Neuronal stem cell (in vitro differentiated cells): ENCODE data around the gene LMF1.
A peak's percentile ranks its signal among the peaks of the same experiment; 100 is the strongest.

ENCODE experiments used
- DNase-seq: peaks from one replicate; pipeline ENCODE4 v3.0.0-alpha.2; 2013; ENCODE audit warnings: low spot score
- H2AFZ ChIP-seq: one replicate; pipeline ENCODE4 v1.6.1; 2013; ENCODE audit warnings: mild to moderate bottlenecking, low read length, inconsistent platforms
- H2AK5ac ChIP-seq: 2 replicates; pipeline ENCODE4 v1.6.1; 2013; ENCODE audit warnings: low read depth, mild to moderate bottlenecking, inconsistent platforms, low read length, moderate library complexity, mixed read lengths
- H2BK120ac ChIP-seq: 2 replicates; pipeline ENCODE4 v1.6.1; 2013; ENCODE audit warnings: low read depth, mild to moderate bottlenecking, inconsistent platforms, low read length, moderate library complexity, mixed read lengths
- H2BK12ac ChIP-seq: one replicate; pipeline ENCODE4 v1.6.1; 2013; ENCODE audit warnings: low read length, inconsistent platforms
- H2BK15ac ChIP-seq: 2 replicates; pipeline ENCODE4 v1.6.1; 2013; ENCODE audit warnings: mild to moderate bottlenecking, low read length, inconsistent platforms, mixed read lengths
- H2BK5ac ChIP-seq: one replicate; pipeline ENCODE4 v1.6.1; 2013; ENCODE audit warnings: inconsistent platforms, mild to moderate bottlenecking, low read length, moderate library complexity
- H3K14ac ChIP-seq: one replicate; pipeline ENCODE4 v1.6.1; 2013; ENCODE audit warnings: low read length, inconsistent platforms
- H3K18ac ChIP-seq: 2 replicates; pipeline ENCODE4 v1.6.1; 2013; ENCODE audit warnings: low read length, inconsistent platforms
- H3K23ac ChIP-seq: 2 replicates; pipeline ENCODE4 v1.6.1; 2013; ENCODE audit warnings: low read depth, mild to moderate bottlenecking, mixed read lengths, low read length, inconsistent platforms; ENCODE audit not compliant: poor library complexity
- H3K27ac ChIP-seq: replicated peaks from 3 replicates; pipeline ENCODE4 v1.5.1; 2013; ENCODE audit warnings: low read length, inconsistent platforms
- H3K27me3 ChIP-seq, 3 experiments: 2 replicates each; pipeline ENCODE4 v1.6.1; 2013; ENCODE audit warnings: low read length in 3 of 3, mild to moderate bottlenecking in 2 of 3, inconsistent platforms in 1 of 3, low read depth in 1 of 3, mixed read lengths in 1 of 3, moderate library complexity in 1 of 3; ENCODE audit not compliant: control insufficient read depth in 3 of 3, insufficient read depth in 3 of 3
- H3K36me3 ChIP-seq, 2 donors: replicated peaks in 1 of 2; 2 replicates each; pipeline ENCODE4 v1.6.1; 2013; ENCODE audit warnings: low read length in 2 of 2; ENCODE audit not compliant: control insufficient read depth in 2 of 2, insufficient read depth in 2 of 2
- H3K4ac ChIP-seq: 2 replicates; pipeline ENCODE4 v1.6.1; 2013; ENCODE audit warnings: inconsistent platforms, mild to moderate bottlenecking, low read length, moderate library complexity
- H3K4me1 ChIP-seq, 2 donors: 1 replicate in 1 of 2; 2 replicates in 1 of 2; pipeline ENCODE4 v1.6.1; 2013; ENCODE audit warnings: low read length in 2 of 2, low read depth in 1 of 2; ENCODE audit not compliant: control insufficient read depth in 2 of 2, insufficient read depth in 1 of 2
- H3K4me2 ChIP-seq: one replicate; pipeline ENCODE4 v1.6.1; 2013; ENCODE audit warnings: mild to moderate bottlenecking, low read length, inconsistent platforms; ENCODE audit not compliant: insufficient read depth, poor library complexity, severe bottlenecking
- H3K4me3 ChIP-seq, 2 donors: 2 replicates each; pipeline ENCODE4 v1.5.1; 2013; ENCODE audit warnings: low read length in 2 of 2, mild to moderate bottlenecking in 2 of 2, inconsistent platforms in 1 of 2, moderate library complexity in 1 of 2
- H3K79me1 ChIP-seq: one replicate; pipeline ENCODE4 v1.6.1; 2013; ENCODE audit warnings: low read depth, mild to moderate bottlenecking, inconsistent platforms, low read length, moderate library complexity
- H3K9ac ChIP-seq: one replicate; pipeline ENCODE4 v1.6.1; 2013; ENCODE audit warnings: mild to moderate bottlenecking, low read depth, low read length, inconsistent platforms; ENCODE audit not compliant: poor library complexity
- H3K9me3 ChIP-seq, 2 donors: replicated peaks in 1 of 2; 2 replicates each; pipeline versions ENCODE3 to v1.6.1; 2013; ENCODE audit warnings: low read length in 2 of 2, mild to moderate bottlenecking in 2 of 2, inconsistent platforms in 1 of 2, low read depth in 1 of 2, mixed read lengths in 1 of 2, moderate library complexity in 1 of 2; ENCODE audit not compliant: control insufficient read depth in 2 of 2, insufficient read depth in 1 of 2
- H4K8ac ChIP-seq: one replicate; pipeline ENCODE4 v1.6.1; 2013; ENCODE audit warnings: low read depth, mild to moderate bottlenecking, inconsistent platforms, low read length, moderate library complexity
- H4K91ac ChIP-seq: one replicate; pipeline ENCODE4 v1.6.1; 2013; ENCODE audit warnings: low read length, low read depth, mild to moderate bottlenecking, inconsistent platforms; ENCODE audit not compliant: poor library complexity
- WGBS, 2 donors: extraction: QIAGEN DNeasy Blood & Tissue Kit; methylation state at CpG; one replicate each; pipeline ENCODE4 v1.1.7; 2013; ENCODE audit warnings: missing lambda C conversion rate in 2 of 2, mixed read lengths in 1 of 2; ENCODE audit not compliant: insufficient read length in 2 of 2, insufficient replicate concordance in 1 of 2; ENCODE audit errors: extremely low coverage in 2 of 2; 5-methylcytosine and 5-hydroxymethylcytosine counted together

LMF1 gene

GRCh38 chr16:988471-989353 lies 17.9 kb upstream of the LMF1 start:
- Histone ChIP-seq H2AFZ (no peak overlapping the region), H3K27ac (no peak overlapping the region), H2BK12ac (peak overlapping the region; percentile 22), H3K4ac (no peak overlapping the region), H3K27me3 (peaks cover 0 to 3% (median 0%) of the 10 kb centered on the region in 3 experiments), H3K4me2 (no peak overlapping the region), H3K9ac (peak overlapping the region; percentile 37), H3K9me3 (peaks cover 0 to 4% of the 10 kb centered on the region in 2 donors), H4K91ac (no peak overlapping the region), H3K14ac (peak overlapping the region; percentile 89), H3K23ac (peak overlapping the region; percentile 80), H3K36me3 (peaks cover 5 to 19% of the 10 kb centered on the region in 2 donors), H2BK15ac (peak overlapping the region; percentile 85), H4K8ac (peak overlapping the region; percentile 43), H2BK5ac (peak overlapping the region; percentile 90), H2AK5ac (peak overlapping the region; percentile 95), H3K4me3 (no peak overlapping the region), H3K18ac (peak overlapping the region; percentile 44), H3K79me1 (no peaks in the 10 kb centered on the region), H2BK120ac (peak overlapping the region; percentile 47), H3K4me1 (peaks cover 8 to 38% of the 10 kb centered on the region in 2 donors)
- no peak for DNase-seq
- WGBS, 2 donors = no CpG with 5 or more reads among the region's 35 CpGs

- Histone ChIP-seq H3K14ac (peak overlapping the region; percentile 71), H3K36me3 (peaks cover 5 to 19% of the 10 kb centered on the region in 2 donors), H2AFZ (no peak overlapping the region), H2BK120ac (peak overlapping the region; percentile 3), H3K27me3 (peaks cover 0 to 8% (median 1%) of the 10 kb centered on the region in 3 experiments), H3K4ac (no peak overlapping the region), H3K18ac (peak overlapping the region; percentile 64), H3K4me2 (no peak overlapping the region), H2BK5ac (no peak overlapping the region), H3K4me3 (no peak overlapping the region), H3K79me1 (peaks cover 3% of the 10 kb centered on the region), H2AK5ac (peak overlapping the region; percentile 95), H3K9me3 (no peaks in the 10 kb centered on the region), H3K4me1 (peaks cover 14 to 45% of the 10 kb centered on the region in 2 donors), H3K9ac (peak overlapping the region; percentile 37), H4K91ac (no peak overlapping the region), H2BK12ac (no peak overlapping the region), H4K8ac (peak overlapping the region; percentile 43), H2BK15ac (peak overlapping the region; percentile 67), H3K23ac (peak overlapping the region; percentile 80), H3K27ac (no peak overlapping the region)
- no peak for DNase-seq
- WGBS, 2 donors = no CpG with 5 or more reads among the region's 17 CpGs
These were observed 17.1 kb upstream of the LMF1 start for GRCh38 chr16:987906-988305.

- Histone ChIP-seq H2BK12ac (no peak overlapping the region), H2BK120ac (no peak overlapping the region), H2AK5ac (peak overlapping the region; percentile 56), H4K8ac (no peak overlapping the region), H3K23ac (no peak overlapping the region), H3K27ac (no peak overlapping the region), H3K18ac (no peak overlapping the region), H2AFZ (no peak overlapping the region), H2BK5ac (no peak overlapping the region), H3K27me3 (peaks cover 7 to 16% (median 10%) of the 10 kb centered on the region in 3 experiments), H3K4me1 (peaks cover 18 to 50% of the 10 kb centered on the region in 2 donors), H3K4me3 (no peak overlapping the region), H3K4ac (no peak overlapping the region), H3K79me1 (peaks cover 6% of the 10 kb centered on the region), H3K9me3 (no peaks in the 10 kb centered on the region), H4K91ac (no peak overlapping the region), H3K9ac (no peak overlapping the region), H3K36me3 (peaks cover 5 to 19% of the 10 kb centered on the region in 2 donors), H3K14ac (no peak overlapping the region), H3K4me2 (no peak overlapping the region), H2BK15ac (no peak overlapping the region)
- no CpG with 5 or more reads among the region's 44 CpGs for WGBS, 2 donors
- no peak for DNase-seq
These were observed 16.3 kb upstream of the LMF1 start for GRCh38 chr16:986925-987582.

- Histone ChIP-seq H3K27ac (no peak overlapping the region), H2BK15ac (no peak overlapping the region), H4K91ac (no peak overlapping the region), H3K27me3 (peaks cover 9 to 20% (median 10%) of the 10 kb centered on the region in 3 experiments), H4K8ac (no peak overlapping the region), H3K9me3 (no peaks in the 10 kb centered on the region), H2BK5ac (no peak overlapping the region), H3K23ac (no peak overlapping the region), H3K4me3 (no peak overlapping the region), H3K79me1 (peaks cover 7% of the 10 kb centered on the region), H3K4me2 (no peak overlapping the region), H2BK12ac (no peak overlapping the region), H3K36me3 (peaks cover 5 to 19% of the 10 kb centered on the region in 2 donors), H3K4me1 (peaks cover 18 to 45% of the 10 kb centered on the region in 2 donors), H2AK5ac (no peak overlapping the region), H3K4ac (no peak overlapping the region), H3K9ac (no peak overlapping the region), H2AFZ (no peak overlapping the region), H3K18ac (no peak overlapping the region), H2BK120ac (no peak overlapping the region), H3K14ac (no peak overlapping the region)
- no CpG with 5 or more reads among the region's 8 CpGs for whole genome bisulfite sequencing, 2 donors
- DNase-seq = no peak
These were observed 15.6 kb upstream of the LMF1 start for GRCh38 chr16:986411-986810.
